ENCODE results near the gene ZNF473. TPM values are rescaled to one million over a fixed set of nuclear protein-coding genes. Genes with fewer than 3 reads are reported as not detected.

Gene ZNF473
- total RNA-seq, 1 experiment from 2014 or later, result 6.8 TPM

DNA sequence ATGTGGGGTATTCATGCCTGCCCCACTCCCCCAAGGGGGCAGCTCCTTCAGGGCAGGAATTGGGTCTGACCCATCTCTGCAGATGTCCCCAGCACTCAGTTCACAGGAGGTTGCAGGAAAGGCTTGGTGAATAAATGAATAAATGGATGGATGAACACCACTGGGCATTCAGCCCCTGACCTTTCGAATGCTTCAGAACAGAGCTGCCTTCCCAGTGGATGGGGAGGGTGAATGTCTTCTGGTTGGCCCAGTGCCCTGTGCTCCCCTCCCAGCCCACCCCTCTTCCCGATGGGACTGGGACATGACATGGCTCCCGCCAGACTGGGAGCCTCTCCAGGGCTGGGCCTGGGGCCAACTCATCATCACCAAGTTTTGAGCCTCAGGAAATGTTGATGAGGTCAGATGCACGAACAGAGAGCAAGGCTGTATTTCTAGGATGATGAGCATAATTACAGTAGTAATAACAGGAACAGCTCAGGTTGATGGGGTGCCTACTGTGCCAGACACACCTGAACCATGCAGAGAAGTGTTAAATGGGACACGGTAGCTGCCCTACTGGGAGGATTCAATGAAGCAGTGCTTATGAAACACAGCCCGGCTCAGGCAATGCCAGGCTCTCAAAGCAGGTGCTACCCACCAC lies 26.3 kb upstream of the ZNF473 start:
- no peak for DNase-seq
- H3K4me3 ChIP-seq (ENCODE audit: insufficient read depth, low read depth, low read length), result no peak overlapping the region
- H3K27me3 ChIP-seq (ENCODE audit: control insufficient read depth, insufficient read depth, low read length), result no peaks in the 10 kb centered on the region
- H3K36me3 ChIP-seq (replicated peaks; ENCODE audit: control insufficient read depth, insufficient read depth, low read length), result peaks cover 3% of the 10 kb centered on the region

- Histone ChIP-seq H3K27me3 (ENCODE audit: control insufficient read depth, insufficient read depth, low read length) (no peaks in the 10 kb centered on the region), H3K4me3 (ENCODE audit: insufficient read depth, low read depth, low read length) (no peak overlapping the region), H3K36me3 (replicated peaks; ENCODE audit: control insufficient read depth, insufficient read depth, low read length) (peaks cover 3% of the 10 kb centered on the region)
- no peak for DNase-seq
Measured at GRCh38 chr19:50000038-50000840, 25.6 kb upstream of the ZNF473 start.

DNA sequence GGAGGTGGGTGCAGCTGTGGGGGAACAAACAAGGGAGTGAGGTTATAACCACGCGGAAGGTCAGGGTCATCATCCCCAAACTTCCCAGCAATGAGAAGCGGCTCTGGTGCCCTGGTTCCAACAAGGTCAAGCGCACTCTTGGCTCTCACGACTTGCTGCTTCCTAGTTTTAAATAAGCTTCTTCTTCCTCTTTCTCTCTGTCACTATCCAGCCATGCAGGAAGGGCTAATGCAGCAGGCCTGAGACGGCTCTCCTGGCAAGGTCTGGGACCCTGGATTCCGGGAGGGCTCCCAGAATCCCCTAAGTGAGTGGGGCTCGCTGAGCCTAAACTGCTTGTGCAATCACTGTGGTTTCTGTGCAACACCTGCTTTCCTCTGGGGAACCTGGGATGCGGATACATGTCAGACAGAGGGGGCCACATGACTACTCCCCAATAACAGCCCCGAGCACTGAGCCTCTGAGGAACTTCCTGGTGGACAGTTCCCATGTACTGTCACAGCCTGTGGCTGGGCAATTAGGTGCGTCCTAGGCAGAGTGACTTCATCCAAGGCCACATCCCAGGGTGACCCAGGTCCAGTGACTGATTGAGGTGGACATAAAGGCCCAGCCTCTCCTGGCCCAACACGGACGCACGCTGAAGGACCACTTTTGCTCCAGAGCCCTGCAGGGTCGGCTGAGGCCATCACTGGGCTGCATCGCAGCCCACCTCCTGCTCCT lies 24.8 kb upstream of the ZNF473 start:
- no peak for DNase-seq
- Histone ChIP-seq H3K4me3 (ENCODE audit: insufficient read depth, low read depth, low read length) (no peak overlapping the region), H3K27me3 (ENCODE audit: control insufficient read depth, insufficient read depth, low read length) (no peaks in the 10 kb centered on the region), H3K36me3 (replicated peaks; ENCODE audit: control insufficient read depth, insufficient read depth, low read length) (peaks cover 2% of the 10 kb centered on the region)

DNA sequence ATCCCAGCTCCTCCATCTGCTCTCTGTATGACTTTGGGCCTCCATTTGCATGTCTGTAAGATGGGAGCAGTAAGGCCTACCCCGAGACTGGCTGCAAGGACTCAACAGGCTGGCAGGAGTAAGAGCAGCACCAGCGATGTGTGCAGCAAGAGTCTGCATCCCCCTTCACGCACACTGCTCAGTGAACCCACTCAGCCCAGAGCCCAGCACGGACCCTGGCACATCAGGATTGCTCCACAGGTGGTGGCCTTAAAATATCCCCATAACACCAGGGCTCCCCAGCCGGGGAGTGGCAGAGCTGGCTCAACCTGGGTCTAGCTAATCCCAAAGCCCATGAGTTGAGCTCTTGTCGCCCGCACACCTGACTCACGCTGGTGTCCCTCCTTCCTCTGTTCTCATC lies 24.0 kb upstream of the ZNF473 start:
- no peak for DNase-seq
- H3K4me3 ChIP-seq (ENCODE audit: insufficient read depth, low read depth, low read length), result no peak overlapping the region
- H3K36me3 ChIP-seq (replicated peaks; ENCODE audit: control insufficient read depth, insufficient read depth, low read length), result peaks cover 2% of the 10 kb centered on the region
- no peaks in the 10 kb centered on the region for H3K27me3 ChIP-seq (ENCODE audit: control insufficient read depth, insufficient read depth, low read length)

DNA sequence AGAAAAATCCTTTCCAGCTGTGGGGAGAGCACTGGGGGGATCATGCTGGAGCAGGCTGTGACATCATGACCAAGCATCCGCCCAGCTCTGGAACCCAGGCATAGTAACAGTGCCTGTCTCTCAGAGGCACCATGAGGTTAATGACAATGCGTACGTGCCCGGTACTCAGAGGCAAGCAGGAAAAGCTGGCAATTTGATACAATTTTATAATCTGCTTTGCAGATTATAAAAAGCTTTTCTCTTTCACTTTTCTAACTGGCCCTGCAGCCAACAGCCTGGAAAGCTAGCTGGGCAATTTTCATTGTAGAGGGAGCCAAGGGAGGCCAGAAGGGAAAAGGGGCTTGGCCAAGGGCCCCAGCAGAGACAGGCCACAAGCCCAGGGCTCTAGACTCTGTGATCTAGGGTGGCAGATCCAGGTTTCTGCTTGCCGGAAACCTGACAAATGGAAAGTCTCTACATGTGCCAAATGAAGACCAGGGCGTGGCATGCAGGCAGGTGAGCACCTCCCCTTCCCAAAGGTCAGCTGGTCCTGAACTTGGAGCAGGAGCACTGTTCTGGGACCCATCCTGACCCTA lies 23.3 kb upstream of the ZNF473 start:
- peaks cover 4% of the 10 kb centered on the region for H3K36me3 ChIP-seq (replicated peaks; ENCODE audit: control insufficient read depth, insufficient read depth, low read length)
- no peaks in the 10 kb centered on the region for H3K27me3 ChIP-seq (ENCODE audit: control insufficient read depth, insufficient read depth, low read length)
- DNase-seq, result no peak
- no peak overlapping the region for H3K4me3 ChIP-seq (ENCODE audit: insufficient read depth, low read depth, low read length)

- Histone ChIP-seq H3K36me3 (replicated peaks; ENCODE audit: control insufficient read depth, insufficient read depth, low read length) (peaks cover 6% of the 10 kb centered on the region), H3K27me3 (ENCODE audit: control insufficient read depth, insufficient read depth, low read length) (no peaks in the 10 kb centered on the region), H3K4me3 (ENCODE audit: insufficient read depth, low read depth, low read length) (no peak overlapping the region)
- DNase-seq, result no peak
Measured at GRCh38 chr19:50003254-50003788, 22.5 kb upstream of the ZNF473 start.

DNA sequence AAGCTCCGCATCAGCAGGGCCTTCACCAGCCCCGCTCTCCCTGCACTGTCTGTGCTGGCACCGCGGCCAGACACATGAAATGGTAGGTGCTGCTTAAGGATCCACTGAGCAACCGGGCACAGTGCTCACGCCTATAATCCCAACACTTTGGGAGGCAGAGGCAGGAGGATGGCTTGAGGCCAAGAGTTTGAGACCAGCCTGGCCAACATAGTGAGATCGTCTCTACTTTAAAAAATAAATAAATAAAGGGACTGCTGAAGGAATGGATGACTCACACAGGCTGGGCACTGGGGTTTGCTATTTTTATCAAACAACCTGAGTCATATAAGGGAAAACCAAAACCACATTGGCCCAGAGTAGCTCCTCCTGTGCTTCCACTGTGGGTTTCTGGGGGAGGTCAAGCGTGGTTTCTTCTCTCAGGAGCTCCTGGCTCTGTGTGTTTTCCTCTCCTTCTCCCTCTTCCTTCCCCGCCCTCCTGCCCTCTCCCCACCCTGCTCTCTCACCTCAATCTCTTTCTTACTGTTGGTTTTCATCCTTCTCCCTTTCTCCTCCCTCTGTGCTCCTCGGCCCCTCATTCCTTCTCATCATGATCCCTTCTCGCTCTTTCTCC lies 21.9 kb upstream of the ZNF473 start:
- Histone ChIP-seq H3K4me3 (ENCODE audit: insufficient read depth, low read depth, low read length) (no peak overlapping the region), H3K27me3 (ENCODE audit: control insufficient read depth, insufficient read depth, low read length) (no peaks in the 10 kb centered on the region), H3K36me3 (replicated peaks; ENCODE audit: control insufficient read depth, insufficient read depth, low read length) (peaks cover 6% of the 10 kb centered on the region)
- DNase-seq, result no peak

DNA sequence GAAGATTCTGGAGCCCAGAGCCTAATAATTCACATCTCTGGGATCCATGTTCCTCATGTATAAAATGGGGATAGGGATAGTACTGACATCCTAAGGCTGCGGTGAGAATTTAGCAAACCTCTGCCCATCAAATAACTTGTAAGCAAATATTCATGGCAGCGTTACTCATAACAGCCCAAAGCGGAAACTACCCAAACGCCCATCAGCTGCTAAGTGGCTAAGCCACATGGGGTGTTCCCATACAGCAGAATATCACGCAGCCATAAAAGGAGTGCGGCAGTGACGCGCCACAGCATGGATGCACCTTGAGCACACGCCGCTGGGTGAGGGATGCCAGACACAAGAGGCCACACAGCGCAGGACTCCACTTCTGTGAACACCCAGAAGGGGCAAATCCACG lies 20.4 kb upstream of the ZNF473 start:
- no peak for DNase-seq
- H3K36me3 ChIP-seq (replicated peaks; ENCODE audit: control insufficient read depth, insufficient read depth, low read length), result peaks cover 6% of the 10 kb centered on the region
- no peak overlapping the region for H3K4me3 ChIP-seq (ENCODE audit: insufficient read depth, low read depth, low read length)
- no peaks in the 10 kb centered on the region for H3K27me3 ChIP-seq (ENCODE audit: control insufficient read depth, insufficient read depth, low read length)

DNA sequence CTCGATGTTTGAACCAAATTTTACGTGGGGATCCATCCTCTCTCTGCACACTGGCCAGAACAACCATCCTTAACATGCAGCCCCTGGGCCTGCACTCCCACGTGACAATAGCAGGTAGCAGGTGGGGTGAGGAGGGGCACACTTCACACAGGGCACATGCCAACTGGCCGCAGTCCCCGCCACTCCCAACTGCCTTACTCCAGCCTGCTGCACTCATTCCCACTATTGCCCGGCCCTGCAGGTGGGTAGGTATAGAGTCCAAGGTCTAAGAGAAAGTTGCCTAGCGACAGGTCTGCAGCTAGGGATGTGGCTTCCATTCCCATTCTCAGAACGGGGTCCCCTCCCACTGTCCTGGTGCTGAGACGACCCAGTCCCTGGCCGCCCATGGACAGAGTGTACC lies 18.6 kb upstream of the ZNF473 start:
- DNase-seq, result no peak
- Histone ChIP-seq H3K36me3 (replicated peaks; ENCODE audit: control insufficient read depth, insufficient read depth, low read length) (peaks cover 4% of the 10 kb centered on the region), H3K4me3 (ENCODE audit: insufficient read depth, low read depth, low read length) (no peak overlapping the region), H3K27me3 (ENCODE audit: control insufficient read depth, insufficient read depth, low read length) (no peaks in the 10 kb centered on the region)

- H3K27me3 ChIP-seq (ENCODE audit: control insufficient read depth, insufficient read depth, low read length), result no peaks in the 10 kb centered on the region
- no peak overlapping the region for H3K4me3 ChIP-seq (ENCODE audit: insufficient read depth, low read depth, low read length)
- H3K36me3 ChIP-seq (replicated peaks; ENCODE audit: control insufficient read depth, insufficient read depth, low read length), result peaks cover 4% of the 10 kb centered on the region
- DNase-seq, result no peak
Measured at GRCh38 chr19:50007947-50008346, 17.9 kb upstream of the ZNF473 start.

- H3K36me3 ChIP-seq (replicated peaks; ENCODE audit: control insufficient read depth, insufficient read depth, low read length), result peaks cover 4% of the 10 kb centered on the region
- DNase-seq, result peak; percentile 89
- no peaks in the 10 kb centered on the region for H3K27me3 ChIP-seq (ENCODE audit: control insufficient read depth, insufficient read depth, low read length)
- no peak overlapping the region for H3K4me3 ChIP-seq (ENCODE audit: insufficient read depth, low read depth, low read length)
Measured at GRCh38 chr19:50008532-50008931, 17.3 kb upstream of the ZNF473 start.

GRCh38 chr19:50016225-50016807 lies 9.5 kb upstream of the ZNF473 start:
- Histone ChIP-seq H3K36me3 (replicated peaks; ENCODE audit: control insufficient read depth, insufficient read depth, low read length) (peaks cover 8% of the 10 kb centered on the region), H3K4me3 (ENCODE audit: insufficient read depth, low read depth, low read length) (no peak overlapping the region), H3K27me3 (ENCODE audit: control insufficient read depth, insufficient read depth, low read length) (no peaks in the 10 kb centered on the region)
- no peak for DNase-seq

GRCh38 chr19:50020481-50020880 lies 5.3 kb upstream of the ZNF473 start:
- DNase-seq, result no peak
- H3K27me3 ChIP-seq (ENCODE audit: control insufficient read depth, insufficient read depth, low read length), result no peaks in the 10 kb centered on the region
- H3K36me3 ChIP-seq (replicated peaks; ENCODE audit: control insufficient read depth, insufficient read depth, low read length), result peaks cover 6% of the 10 kb centered on the region
- no peak overlapping the region for H3K4me3 ChIP-seq (ENCODE audit: insufficient read depth, low read depth, low read length)

DNA sequence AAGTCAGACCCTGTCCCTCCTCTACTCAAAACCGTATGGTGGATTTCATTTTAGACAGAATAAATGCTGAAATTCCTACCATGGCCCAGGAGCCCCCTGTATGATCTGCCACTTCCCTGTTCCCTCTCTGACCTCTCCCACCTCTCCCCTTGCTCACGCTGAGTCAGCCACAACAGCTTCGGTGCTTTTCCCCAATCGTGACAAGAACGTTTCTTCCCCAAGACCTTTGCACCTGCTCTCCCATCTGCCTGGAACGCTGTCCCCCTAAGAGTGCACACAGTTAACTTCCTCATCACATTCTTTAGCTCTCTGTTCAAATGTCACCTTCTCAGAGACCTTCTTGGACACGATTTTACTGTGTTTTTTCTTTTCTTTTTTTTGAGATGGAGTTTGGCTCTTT lies 3.0 kb upstream of the ZNF473 start:
- no peaks in the 10 kb centered on the region for H3K27me3 ChIP-seq (ENCODE audit: control insufficient read depth, insufficient read depth, low read length)
- DNase-seq, result no peak
- H3K4me3 ChIP-seq (ENCODE audit: insufficient read depth, low read depth, low read length), result no peak overlapping the region
- no peaks in the 10 kb centered on the region; the same call in 1 of the 2 replicates for H3K36me3 ChIP-seq (replicated peaks; ENCODE audit: control insufficient read depth, insufficient read depth, low read length)
